HK-2 (cell line): ENCODE data around the gene MRPL19.

Source experiments
- DNase-seq: peaks from one replicate; pipeline ENCODE4 v3.0.0-alpha.2; 2018; ENCODE audit not compliant: unreplicated experiment

Gene MRPL19

DNA sequence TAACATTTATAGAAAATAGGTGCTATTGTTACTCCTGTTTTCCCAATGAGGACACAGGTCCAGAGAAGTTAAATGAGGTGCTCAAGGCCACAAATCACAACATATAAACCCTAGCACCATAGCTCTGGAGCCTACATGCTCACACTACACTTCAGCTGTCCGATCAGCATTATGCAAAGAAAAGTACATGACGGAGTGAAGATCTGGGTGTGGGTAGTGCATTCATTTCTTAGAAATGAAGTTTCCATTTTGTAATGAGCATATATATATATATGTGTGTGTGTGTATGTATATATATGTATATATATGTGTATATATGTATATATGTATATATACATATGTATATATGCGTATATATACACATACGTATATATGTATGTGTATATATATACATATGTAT lies 30.2 kb upstream of the MRPL19 start:
- no peak for DNase-seq

DNA sequence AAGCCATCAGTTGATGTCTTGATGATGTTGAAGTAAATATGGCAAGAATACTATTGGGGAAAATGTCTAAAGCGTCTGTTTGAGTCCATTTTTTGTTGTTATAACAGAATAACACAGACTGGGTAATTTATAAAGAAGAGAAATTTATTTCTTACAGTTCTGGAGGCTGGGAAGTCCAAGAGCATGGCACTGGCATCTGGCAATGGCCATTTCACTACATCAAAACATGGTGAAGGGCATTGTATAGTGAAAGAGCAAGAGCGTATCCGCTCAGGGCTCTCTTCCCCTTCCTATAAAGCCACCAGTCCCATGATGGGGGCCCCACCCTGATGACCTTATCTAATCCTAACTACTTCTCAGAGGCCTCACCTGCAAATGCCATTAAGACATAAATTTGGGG lies 29.6 kb upstream of the MRPL19 start:
- no peak for DNase-seq

DNA sequence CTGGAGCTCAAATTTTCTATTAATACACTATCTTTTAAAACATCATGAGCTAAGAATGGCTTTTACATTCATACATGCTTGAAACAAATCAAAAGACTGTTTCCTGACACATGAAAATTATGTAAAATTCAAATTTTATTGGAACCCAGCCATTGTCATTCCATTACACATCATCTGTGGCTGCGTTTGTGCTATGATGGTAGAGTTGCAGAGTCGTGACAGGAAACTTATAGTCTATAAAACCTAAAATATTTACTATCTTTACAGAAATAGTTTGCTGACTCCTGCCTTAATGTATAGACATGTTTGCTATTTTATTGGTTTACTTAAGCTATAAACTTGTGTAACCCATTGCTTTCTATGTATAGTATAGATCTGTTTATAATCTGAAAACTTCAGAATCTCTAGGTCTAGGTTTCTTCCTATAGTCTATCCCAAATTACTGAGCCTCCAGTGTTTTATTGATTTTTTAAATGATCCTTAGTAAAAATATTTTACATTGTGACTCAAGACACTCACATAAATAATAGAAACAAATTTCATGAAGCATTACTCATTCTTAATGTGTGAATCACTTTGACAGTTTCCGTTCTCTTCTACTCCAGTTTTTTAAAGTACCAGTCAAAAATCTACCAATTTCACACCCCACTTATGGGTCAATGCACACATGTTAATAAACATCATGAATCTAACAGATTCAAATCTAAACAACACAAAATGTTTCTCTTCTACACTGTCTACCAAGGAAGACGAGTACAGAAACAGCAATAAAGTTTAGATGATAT lies 26.4 kb upstream of the MRPL19 start:
- DNase-seq: no peak

- no peak for DNase-seq
Observed at GRCh38 chr2:75621228-75621627, 25.4 kb upstream of the MRPL19 start.

DNA sequence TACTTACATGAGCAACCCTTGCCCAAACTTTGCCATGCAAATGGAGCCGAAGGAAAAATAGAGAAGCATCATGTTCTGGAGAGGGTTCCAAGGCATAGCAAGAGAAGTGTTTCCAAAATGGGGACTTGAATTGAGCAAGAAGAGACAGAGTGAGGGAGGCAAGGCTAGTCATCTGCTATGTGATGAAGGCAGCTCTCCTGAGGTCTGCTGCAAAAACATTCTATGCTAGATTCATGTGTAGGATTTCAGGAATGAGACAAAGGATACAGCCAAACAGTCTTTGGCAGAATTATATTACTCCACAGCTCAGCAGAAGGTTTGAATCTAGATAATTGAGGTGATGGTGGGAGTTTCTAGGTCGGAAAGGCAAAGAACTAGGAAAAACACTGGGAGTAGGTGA lies 24.1 kb upstream of the MRPL19 start:
- no peak for DNase-seq

DNA sequence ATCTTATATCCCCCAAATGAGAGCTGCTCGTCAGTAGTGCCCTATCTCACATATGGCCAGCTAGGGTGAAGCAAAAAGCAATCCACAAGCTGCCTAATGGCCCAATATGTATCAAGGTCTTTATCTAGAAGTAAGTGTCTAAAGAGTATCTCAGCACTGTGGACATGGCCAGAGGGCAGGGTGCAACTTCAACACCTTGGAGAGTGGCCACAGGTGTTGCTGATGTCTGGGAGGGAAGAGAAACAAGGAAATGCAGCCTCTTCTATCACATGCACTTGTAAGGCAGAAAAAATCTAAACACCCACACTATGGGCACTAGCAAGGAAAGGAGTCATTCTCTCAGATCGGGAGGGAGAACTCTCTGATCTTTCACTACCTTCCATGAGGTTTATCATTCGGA lies 23.7 kb upstream of the MRPL19 start:
- DNase-seq: no peak

DNA sequence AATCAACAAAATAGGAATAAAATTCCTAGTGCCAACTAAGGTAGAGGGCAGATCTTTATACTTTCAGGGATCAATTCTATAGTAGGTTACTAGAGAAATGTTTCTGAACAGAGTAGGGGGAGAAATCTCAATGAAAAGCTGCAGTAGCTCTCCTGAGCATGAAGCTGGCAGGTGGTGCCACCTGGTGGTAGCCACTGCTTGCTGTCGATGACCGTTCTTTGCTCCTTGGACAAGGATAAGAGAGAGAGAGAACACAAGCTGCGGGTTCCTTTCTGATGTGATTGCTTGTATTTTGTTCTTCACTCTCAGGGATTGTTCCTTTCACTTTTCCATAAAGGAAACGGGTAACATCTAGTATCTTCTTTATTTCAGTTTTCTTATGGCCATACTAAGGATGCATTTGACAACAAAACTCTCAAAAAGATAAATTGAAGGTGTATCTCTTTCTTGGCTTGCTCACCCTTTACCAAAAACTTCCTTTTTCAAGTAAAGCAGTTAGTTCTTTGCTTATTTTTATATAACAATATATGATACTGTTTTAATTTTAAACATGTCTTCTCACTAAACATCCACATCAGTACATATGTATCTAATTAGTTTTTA lies 18.6 kb upstream of the MRPL19 start:
- DNase-seq: peak; percentile 72

DNA sequence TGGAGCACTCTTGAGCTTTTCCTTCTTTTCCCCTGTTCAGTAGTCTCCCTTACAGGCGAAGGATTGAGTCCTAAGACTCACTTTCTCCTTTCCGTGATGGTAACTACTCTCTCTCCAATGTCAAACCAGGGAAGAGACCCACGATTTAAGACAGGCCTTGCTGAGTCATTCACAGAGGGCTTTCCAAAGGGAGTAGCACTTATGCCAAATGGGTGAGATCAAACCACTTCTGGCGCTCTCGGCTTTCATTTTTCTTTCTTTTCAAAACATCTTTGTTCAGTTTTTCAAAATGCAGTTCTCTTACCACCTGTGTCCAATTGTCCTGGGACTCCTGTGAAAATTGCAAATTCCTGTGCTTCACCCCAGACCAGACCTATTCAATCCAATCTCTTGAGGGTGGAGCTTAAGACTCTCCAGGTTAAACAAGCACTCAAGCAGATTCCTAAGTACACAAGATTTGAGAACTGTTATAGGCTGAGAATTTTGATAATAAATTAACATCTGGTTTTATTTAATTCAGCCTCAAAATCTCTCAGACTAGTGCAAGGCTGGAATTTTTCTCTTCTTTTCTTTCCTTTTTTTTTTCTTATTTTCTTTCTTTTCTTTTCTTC lies 14.4 kb upstream of the MRPL19 start:
- no peak for DNase-seq

- DNase-seq: no peak
Observed at GRCh38 chr2:75632813-75633212, 13.8 kb upstream of the MRPL19 start.

- DNase-seq: no peak
Observed at GRCh38 chr2:75633620-75634019, 13.0 kb upstream of the MRPL19 start.

DNA sequence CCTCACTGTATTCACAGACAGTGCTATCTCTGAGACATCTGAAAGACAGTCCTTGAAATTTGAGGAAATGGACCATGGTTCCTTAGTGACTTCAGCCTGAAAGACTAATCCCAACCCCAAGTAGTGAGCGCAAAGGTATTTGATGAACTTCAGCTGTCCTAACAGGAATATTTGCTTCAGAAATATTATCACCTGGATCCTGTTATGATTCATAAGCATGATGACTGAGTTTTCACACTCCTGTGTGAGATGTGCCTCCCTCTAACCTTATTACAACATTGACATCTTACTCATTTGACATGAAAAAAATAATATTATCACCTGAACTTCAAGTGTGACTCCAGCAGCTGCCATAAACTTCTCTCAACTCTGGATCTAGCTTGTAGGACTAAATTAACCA lies 11.6 kb upstream of the MRPL19 start:
- DNase-seq: no peak

GRCh38 chr2:75637568-75637967 lies 9.0 kb upstream of the MRPL19 start:
- DNase-seq: no peak

DNA sequence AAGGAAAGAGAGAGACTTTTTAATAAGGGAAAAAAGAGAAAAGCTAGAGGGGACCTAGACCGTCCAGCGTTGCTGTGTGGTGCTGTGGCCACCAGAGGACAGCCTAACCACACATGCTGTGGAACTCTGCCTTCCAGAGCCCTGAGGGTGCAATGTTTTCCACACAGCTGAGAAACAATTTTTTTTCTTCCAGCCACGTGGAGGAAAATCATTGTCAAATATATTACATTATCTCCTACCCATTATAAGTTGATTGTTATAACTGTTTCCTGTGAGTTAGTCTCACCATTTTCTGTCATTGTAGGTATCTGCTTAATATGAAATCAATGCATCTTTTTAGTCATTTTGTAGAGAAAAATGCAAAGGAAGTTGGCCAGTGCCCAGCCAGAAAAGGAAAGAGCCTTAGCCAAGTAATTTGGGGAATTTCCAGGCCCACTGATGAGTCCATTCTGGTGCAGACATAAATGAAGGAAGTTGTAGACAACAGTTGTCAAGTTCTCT lies 5.9 kb upstream of the MRPL19 start:
- DNase-seq: peak; percentile 56

GRCh38 chr2:75641587-75641986 lies 5.0 kb upstream of the MRPL19 start:
- no peak for DNase-seq

GRCh38 chr2:75643980-75644379 lies 2.6 kb upstream of the MRPL19 start:
- no peak for DNase-seq

- DNase-seq: no peak
Observed at GRCh38 chr2:75645643-75646042, 940 bp upstream of the MRPL19 start.

DNA sequence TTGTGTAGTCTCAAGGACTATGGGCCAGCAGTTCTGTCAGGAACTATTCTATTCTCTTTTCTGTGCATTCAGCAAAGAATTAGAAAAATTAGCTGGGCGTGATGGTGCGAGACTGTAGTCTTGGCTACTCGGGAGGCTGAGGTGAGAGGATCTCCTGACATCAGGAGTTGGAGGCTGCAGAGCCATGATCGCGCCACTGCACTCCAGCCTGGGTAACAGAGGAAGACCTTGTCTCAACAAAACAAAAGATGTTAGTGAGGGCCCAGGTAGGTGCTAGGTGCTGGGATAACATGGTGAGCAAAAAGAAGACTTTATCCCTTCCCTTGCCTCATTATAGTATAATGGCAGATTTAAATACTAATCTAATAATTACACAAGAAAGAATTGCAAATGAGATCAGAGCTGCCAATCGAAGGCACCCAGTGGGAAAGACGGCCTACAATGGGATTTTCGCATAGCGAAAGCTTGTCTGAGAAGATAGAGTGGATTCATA lies 447 bp upstream of the MRPL19 start:
- peak; percentile 20 for DNase-seq

GRCh38 chr2:75647771-75648170 lies 1.2 kb downstream of the MRPL19 start:
- no peak for DNase-seq

- DNase-seq: no peak
Observed at GRCh38 chr2:75654012-75654411, 7.4 kb downstream of the MRPL19 start.

GRCh38 chr2:75655861-75656260 lies 9.3 kb downstream of the MRPL19 start:
- DNase-seq: no peak

- no peak for DNase-seq
Observed at GRCh38 chr2:75656563-75656962, 10.0 kb downstream of the MRPL19 start.

DNA sequence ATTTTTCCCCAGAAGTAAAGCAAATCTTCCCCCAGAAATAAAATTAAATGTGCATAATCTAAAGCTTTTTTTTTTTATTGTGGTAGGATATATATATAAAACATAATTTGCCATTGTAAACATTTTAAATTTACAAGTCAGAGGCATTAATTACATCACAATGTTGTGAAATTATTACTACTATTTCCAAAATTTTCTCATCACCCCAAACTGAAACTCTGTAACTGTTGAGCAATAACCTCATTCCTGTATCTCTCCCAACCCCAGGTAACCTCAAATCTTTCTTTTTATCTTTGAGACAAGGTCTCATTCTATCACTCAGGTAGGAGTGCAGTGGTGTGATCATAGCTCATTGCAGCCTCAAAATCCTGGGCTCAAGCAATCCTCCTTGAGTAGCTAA lies 11.2 kb downstream of the MRPL19 start:
- no peak for DNase-seq

DNA sequence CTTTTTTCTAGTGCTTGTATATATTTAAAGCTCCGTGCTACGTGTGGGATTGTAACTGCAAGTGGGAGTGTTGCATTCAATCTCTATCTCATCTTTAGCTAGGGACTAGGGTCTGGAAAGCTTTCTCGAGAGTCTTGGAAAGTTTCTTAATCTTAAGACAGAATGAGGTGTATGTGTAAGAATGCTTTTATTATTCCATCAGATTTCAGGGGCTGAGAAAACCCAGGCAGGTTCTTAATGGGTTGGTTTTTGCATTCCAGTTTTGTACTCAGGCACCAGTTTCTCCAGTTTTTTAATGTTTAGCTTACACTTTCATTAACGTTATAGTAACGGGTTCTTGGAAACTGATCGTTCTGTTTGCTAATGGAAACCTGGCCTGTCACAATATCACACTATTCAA lies 20.3 kb downstream of the MRPL19 start:
- no peak for DNase-seq
